Sigmoid colon (tissue), 7 donors: Measurements from ENCODE around the gene ESYT1. TPM values are rescaled to one million over a fixed set of nuclear protein-coding genes. Genes with fewer than 3 reads are reported as not detected.

ENCODE experiments used
- DNase-seq: peaks from one replicate; pipeline ENCODE4 v3.0.0-alpha.2; 2019
- H3K27ac ChIP-seq, 4 donors: fragments of 200-600 bp; sonication (generic); one replicate each; pipeline ENCODE4 v1.5.1; 2016 to 2019; ENCODE audit warnings: mild to moderate bottlenecking in 1 of 4
- H3K27me3 ChIP-seq, 3 donors: fragments of 200-600 bp; sonication (generic); one replicate each; pipeline ENCODE4 v1.5.1; 2019; ENCODE audit warnings: mild to moderate bottlenecking in 1 of 3
- H3K36me3 ChIP-seq, 4 donors: fragments of 200-600 bp; sonication (generic); one replicate each; pipeline ENCODE4 v1.5.1; 2016 to 2019
- H3K4me1 ChIP-seq, 4 donors: fragments of 200-600 bp; sonication (generic); one replicate each; pipeline ENCODE4 v1.5.1; 2017 to 2019
- H3K4me3 ChIP-seq, 4 donors: fragments of 200-600 bp; sonication (generic); one replicate each; pipeline ENCODE4 v1.5.1; 2017 to 2019; ENCODE audit warnings: mild to moderate bottlenecking in 2 of 4, moderate library complexity in 1 of 4
- H3K9me3 ChIP-seq, 4 donors: fragments of 200-600 bp in 3 of 4; sonication (generic) in 3 of 4; one replicate each; pipeline versions ENCODE4 v1.5.1 to v1.6.1; 2013 to 2019
- CTCF ChIP-seq, 4 experiments: fragments of 450-650 bp in 3 of 4; fragments of 200-600 bp in 1 of 4; IDR thresholded peaks; one replicate each; pipeline ENCODE4 v1.5.1; 2016 to 2019; ENCODE audit warnings: antibody characterized with exemption in 4 of 4, mild to moderate bottlenecking in 3 of 4, moderate library complexity in 2 of 4
- EP300 ChIP-seq, 4 donors: sonication (generic); formaldehyde crosslinking; IDR thresholded peaks; one replicate each; pipeline ENCODE4 v1.6.1; 2017; ENCODE audit warnings: antibody characterized with exemption in 4 of 4
- POLR2A ChIP-seq, 2 donors: fragments of 450-650 bp; IDR thresholded peaks; one replicate each; pipeline ENCODE4 v1.6.1; 2016; ENCODE audit warnings: antibody characterized with exemption in 2 of 2, mild to moderate bottlenecking in 2 of 2, moderate library complexity in 2 of 2
- POLR2AphosphoS5 ChIP-seq, 4 donors: sonication (generic); formaldehyde crosslinking; IDR thresholded peaks; one replicate each; pipeline ENCODE4 v1.6.1; 2017; ENCODE audit warnings: antibody characterized with exemption in 4 of 4
- WGBS, 2 donors: extraction: QIAGEN DNeasy Blood & Tissue Kit; methylation state at CpG; one replicate each; pipeline ENCODE4 v1.1.7; 2013; 5-methylcytosine and 5-hydroxymethylcytosine counted together
- intact Hi-C: fragments of 100-400 bp; cut with DNase I; formaldehyde crosslinking; loops from one replicate; pipeline ENCODE4 v1.15.1; 2023
- polyA plus RNA-seq, 3 donors: library from polyadenylated mRNA; stranded (reverse); fragments of 200-250 nt; gene quantifications; one replicate each; pipeline ENCODE4 v1.2.3, GENCODE V29; 2013
- total RNA-seq, 4 donors: library from RNA; depleted of rRNA; stranded (reverse); fragments of >200 nt; gene quantifications; one replicate each; pipeline ENCODE4 v1.1.0, GENCODE V29; 2016
- donor health status: healthy with polysubstance abuse.
- donor health status: Bipolar disorder and iron deficiency.
- donor health status: healthy.

Gene ESYT1
- total and polyA plus RNA-seq, 7 donors, result 9.0 to 102 (median 73.9) TPM

- Histone ChIP-seq H3K4me3 (no peak overlapping the region), H3K27me3 (no peaks in the 10 kb centered on the region), H3K36me3 (peaks cover 43 to 98% (median 67%) of the 10 kb centered on the region in 4 donors), H3K9me3 (no peaks in the 10 kb centered on the region), H3K4me1 (peaks cover 0 to 36% (median 28%) of the 10 kb centered on the region in 4 donors), H3K27ac (peak overlapping the region; percentile 7 to 99 (median 47))
- intact Hi-C loops, result no loop called here
- no peak for TF ChIP-seq POLR2AphosphoS5 (IDR thresholded peaks at IDR 0.05)
- TF ChIP-seq POLR2A (IDR thresholded peaks at IDR 0.05), result no peak
- no peak for TF ChIP-seq CTCF (IDR thresholded peaks at IDR 0.05)
- no peak for TF ChIP-seq EP300 (IDR thresholded peaks at IDR 0.05)
- 80 to 83% methylated on average over 4 of the region's 4 CpGs for WGBS, 2 donors
- DNase-seq, result no peak
Measured at GRCh38 chr12:56165369-56165768, 37.3 kb downstream of the ESYT1 start.

GRCh38 chr12:56169229-56169759 lies 41.2 kb downstream of the ESYT1 start:
- H3K27ac ChIP-seq, result no peak overlapping the region
- TF ChIP-seq CTCF (IDR thresholded peaks at IDR 0.05) (no peak), POLR2AphosphoS5 (IDR thresholded peaks at IDR 0.05) (no peak), EP300 (IDR thresholded peaks at IDR 0.05) (no peak), POLR2A (IDR thresholded peaks at IDR 0.05) (no peak)
- H3K4me3 ChIP-seq, result no peak overlapping the region
- intact Hi-C loops, result no loop called here
- peaks cover 0 to 4% (median 2%) of the 10 kb centered on the region in 4 donors for H3K4me1 ChIP-seq
- H3K27me3 ChIP-seq, result no peaks in the 10 kb centered on the region
- WGBS, 2 donors, result 90 to 93% methylated on average over 11 of the region's 11 CpGs
- no peak for DNase-seq
- peaks cover 50 to 100% (median 80%) of the 10 kb centered on the region in 4 donors for H3K36me3 ChIP-seq
- no peaks in the 10 kb centered on the region for H3K9me3 ChIP-seq

- DNase-seq, result no peak
- peaks cover 68 to 100% (median 81%) of the 10 kb centered on the region in 4 donors for H3K36me3 ChIP-seq
- no peak overlapping the region for H3K27ac ChIP-seq
- TF ChIP-seq CTCF (IDR thresholded peaks at IDR 0.05) (no peak), POLR2A (IDR thresholded peaks at IDR 0.05) (no peak), POLR2AphosphoS5 (IDR thresholded peaks at IDR 0.05) (no peak), EP300 (IDR thresholded peaks at IDR 0.05) (no peak)
- 92 to 97% methylated on average over 7 of the region's 7 CpGs for WGBS, 2 donors
- H3K27me3 ChIP-seq, result no peaks in the 10 kb centered on the region
- intact Hi-C loops, result no loop called here
- H3K4me1 ChIP-seq, result no peaks in the 10 kb centered on the region
- no peaks in the 10 kb centered on the region for H3K9me3 ChIP-seq
- H3K4me3 ChIP-seq, result no peak overlapping the region
Measured at GRCh38 chr12:56172839-56173238, 44.8 kb downstream of the ESYT1 start.

- H3K36me3 ChIP-seq, result peaks cover 40 to 100% (median 78%) of the 10 kb centered on the region in 4 donors
- no peak overlapping the region for H3K27ac ChIP-seq
- no peak overlapping the region for H3K4me3 ChIP-seq
- H3K9me3 ChIP-seq, result no peaks in the 10 kb centered on the region
- WGBS, 2 donors, result 90 to 95% methylated on average over 3 of the region's 3 CpGs
- H3K27me3 ChIP-seq, result no peaks in the 10 kb centered on the region
- no peaks in the 10 kb centered on the region for H3K4me1 ChIP-seq
- no peak for TF ChIP-seq POLR2AphosphoS5 (IDR thresholded peaks at IDR 0.05)
- TF ChIP-seq POLR2A (IDR thresholded peaks at IDR 0.05), result no peak
- no peak for TF ChIP-seq CTCF (IDR thresholded peaks at IDR 0.05)
- no peak for TF ChIP-seq EP300 (IDR thresholded peaks at IDR 0.05)
- intact Hi-C loops, result no loop called here
- DNase-seq, result no peak
Measured at GRCh38 chr12:56178347-56178746, 50.3 kb downstream of the ESYT1 start.

- Histone ChIP-seq H3K27me3 (no peaks in the 10 kb centered on the region), H3K36me3 (peaks cover 13 to 53% (median 34%) of the 10 kb centered on the region in 4 donors), H3K4me3 (no peak overlapping the region), H3K9me3 (no peaks in the 10 kb centered on the region), H3K4me1 (peaks cover 0 to 32% (median 23%) of the 10 kb centered on the region in 4 donors), H3K27ac (peak overlapping the region in 1 of 4 donors; percentile 93)
- intact Hi-C loops, result loop anchor here (10.0 kb wide), 1 partner anchor 142 kb away; the partner anchor contains the start of gene RPS26
- no peak for TF ChIP-seq EP300 (IDR thresholded peaks at IDR 0.05)
- no peak for TF ChIP-seq POLR2AphosphoS5 (IDR thresholded peaks at IDR 0.05)
- no peak for TF ChIP-seq POLR2A (IDR thresholded peaks at IDR 0.05)
- no peak for TF ChIP-seq CTCF (IDR thresholded peaks at IDR 0.05)
- no peak for DNase-seq
- WGBS, 2 donors, result 53 to 69% methylated on average over 2 of the region's 2 CpGs
Measured at GRCh38 chr12:56186957-56187356, 58.9 kb downstream of the ESYT1 start.
